Measurements from ENCODE around the gene TAX1BP1. TPM values are rescaled to one million over a fixed set of nuclear protein-coding genes. Genes with fewer than 3 reads are reported as not detected.
A peak's percentile ranks its signal among the peaks of the same experiment; 100 is the strongest.

Gene TAX1BP1
- total and polyA plus RNA-seq, 8 donors: 81.0 to 107 (median 96.2) TPM

DNA sequence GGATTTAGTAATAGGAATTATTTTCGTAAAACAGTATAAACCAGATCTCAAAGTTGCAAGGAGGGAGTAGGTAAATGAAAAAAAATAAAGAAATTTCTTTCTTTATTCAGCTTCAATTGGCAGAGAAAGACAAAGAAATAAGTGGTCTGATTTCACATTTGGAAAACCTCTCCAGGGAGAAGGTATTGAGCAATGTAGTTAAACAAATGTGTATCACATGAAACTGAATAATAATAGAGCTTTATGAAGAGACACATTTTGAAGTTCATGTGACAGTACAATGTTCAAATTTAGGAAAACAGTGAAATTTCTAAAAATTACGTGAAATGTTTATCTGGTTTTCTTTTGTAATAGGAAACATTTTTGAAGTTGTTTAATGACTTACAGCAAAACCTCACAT is 63.0 kb downstream of the TAX1BP1 start:
- ATAC-seq (peak; percentile 52), DNase-seq (no peak)
- TF ChIP-seq, protein P1, sequence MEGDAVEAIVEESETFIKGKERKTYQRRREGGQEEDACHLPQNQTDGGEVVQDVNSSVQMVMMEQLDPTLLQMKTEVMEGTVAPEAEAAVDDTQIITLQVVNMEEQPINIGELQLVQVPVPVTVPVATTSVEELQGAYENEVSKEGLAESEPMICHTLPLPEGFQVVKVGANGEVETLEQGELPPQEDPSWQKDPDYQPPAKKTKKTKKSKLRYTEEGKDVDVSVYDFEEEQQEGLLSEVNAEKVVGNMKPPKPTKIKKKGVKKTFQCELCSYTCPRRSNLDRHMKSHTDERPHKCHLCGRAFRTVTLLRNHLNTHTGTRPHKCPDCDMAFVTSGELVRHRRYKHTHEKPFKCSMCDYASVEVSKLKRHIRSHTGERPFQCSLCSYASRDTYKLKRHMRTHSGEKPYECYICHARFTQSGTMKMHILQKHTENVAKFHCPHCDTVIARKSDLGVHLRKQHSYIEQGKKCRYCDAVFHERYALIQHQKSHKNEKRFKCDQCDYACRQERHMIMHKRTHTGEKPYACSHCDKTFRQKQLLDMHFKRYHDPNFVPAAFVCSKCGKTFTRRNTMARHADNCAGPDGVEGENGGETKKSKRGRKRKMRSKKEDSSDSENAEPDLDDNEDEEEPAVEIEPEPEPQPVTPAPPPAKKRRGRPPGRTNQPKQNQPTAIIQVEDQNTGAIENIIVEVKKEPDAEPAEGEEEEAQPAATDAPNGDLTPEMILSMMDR (IDR thresholded peaks at IDR 0.05): no peak
- peaks cover 0 to 37% of the 10 kb centered on the region in 2 donors for H3K36me3 ChIP-seq
- H3K27me3 ChIP-seq: no peaks in the 10 kb centered on the region
- H3K27ac ChIP-seq: no peak overlapping the region
- intact Hi-C loops (cut with DNase I): no loop called here
- no peaks in the 10 kb centered on the region for H3K9me3 ChIP-seq
- H3K4me1 ChIP-seq: no peaks in the 10 kb centered on the region
- H3K4me3 ChIP-seq: no peak overlapping the region

DNA sequence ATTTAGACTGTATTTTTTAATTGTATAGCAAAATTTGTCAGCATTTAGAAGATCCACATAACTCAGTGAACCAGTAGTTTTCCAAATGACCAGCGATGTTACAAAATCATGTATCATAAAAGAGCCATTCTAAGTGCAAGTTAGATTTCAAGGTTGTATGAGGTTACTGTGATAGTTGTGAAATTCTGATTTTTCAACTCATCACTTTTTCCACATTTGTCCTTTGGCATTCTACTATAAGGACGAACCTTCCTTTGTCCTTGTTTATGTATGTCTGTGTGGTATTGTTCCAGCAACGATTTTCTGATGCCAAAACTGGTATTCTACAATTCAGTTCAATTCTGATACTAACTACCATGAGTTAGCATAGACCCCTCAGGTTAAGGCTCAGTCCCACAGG is 64.2 kb downstream of the TAX1BP1 start:
- no peak overlapping the region for H3K4me3 ChIP-seq
- H3K9me3 ChIP-seq: no peaks in the 10 kb centered on the region
- no peaks in the 10 kb centered on the region for H3K4me1 ChIP-seq
- TF ChIP-seq, protein P1 (IDR thresholded peaks at IDR 0.05): no peak
- no peak overlapping the region for H3K27ac ChIP-seq
- no peaks in the 10 kb centered on the region for H3K27me3 ChIP-seq
- no peak for DNase-seq
- intact Hi-C loops (cut with DNase I): no loop called here
- H3K36me3 ChIP-seq: peaks cover 0 to 31% of the 10 kb centered on the region in 2 donors
- ATAC-seq: no peak

- TF ChIP-seq, protein P1 (IDR thresholded peaks at IDR 0.05): no peak
- ATAC-seq (peak; percentile 50), DNase-seq (no peak)
- H3K4me1 ChIP-seq: no peaks in the 10 kb centered on the region
- no peak overlapping the region for H3K27ac ChIP-seq
- H3K4me3 ChIP-seq: no peak overlapping the region
- H3K27me3 ChIP-seq: no peaks in the 10 kb centered on the region
- H3K36me3 ChIP-seq: peaks cover 0 to 12% of the 10 kb centered on the region in 2 donors
- intact Hi-C loops (cut with DNase I): no loop called here
- H3K9me3 ChIP-seq: no peaks in the 10 kb centered on the region
Observed at GRCh38 chr7:27808626-27809025, 68.7 kb downstream of the TAX1BP1 start.

- intact Hi-C loops (cut with DNase I): no loop called here
- H3K36me3 ChIP-seq: peaks cover 0 to 12% of the 10 kb centered on the region in 2 donors
- no peak overlapping the region for H3K4me3 ChIP-seq
- TF ChIP-seq, protein P1 (IDR thresholded peaks at IDR 0.05): no peak
- H3K9me3 ChIP-seq: no peaks in the 10 kb centered on the region
- no peaks in the 10 kb centered on the region for H3K27me3 ChIP-seq
- DNase-seq (no peak), ATAC-seq (no peak)
- no peaks in the 10 kb centered on the region for H3K4me1 ChIP-seq
- H3K27ac ChIP-seq: no peak overlapping the region
Observed at GRCh38 chr7:27810186-27810585, 70.2 kb downstream of the TAX1BP1 start.

GRCh38 chr7:27812706-27813105 is 72.7 kb downstream of the TAX1BP1 start:
- TF ChIP-seq, protein P1 (IDR thresholded peaks at IDR 0.05): no peak
- Histone ChIP-seq H3K4me3 (no peak overlapping the region), H3K9me3 (no peaks in the 10 kb centered on the region)

More at GRCh38 chr7:27812706-27813105, 72.7 kb downstream of the TAX1BP1 start:
- no peak overlapping the region for H3K27ac ChIP-seq
- no peaks in the 10 kb centered on the region for H3K4me1 ChIP-seq
- H3K36me3 ChIP-seq: peaks cover 0 to 27% of the 10 kb centered on the region in 2 donors
- intact Hi-C loops (cut with DNase I): no loop called here
- DNase-seq (no peak), ATAC-seq (no peak)
- no peaks in the 10 kb centered on the region for H3K27me3 ChIP-seq
